GM18498 (cell line): ENCODE results near the gene SHF.
A peak's percentile ranks its signal among the peaks of the same experiment; 100 is the strongest.

ENCODE experiments used
- ATAC-seq: cut with Tn5 transposase; IDR thresholded peaks from one replicate; pipeline ENCODE4 v1.9.1; 2021; ENCODE audit warnings: mild to moderate bottlenecking, moderate library complexity; ENCODE audit not compliant: unreplicated experiment

Gene SHF

DNA sequence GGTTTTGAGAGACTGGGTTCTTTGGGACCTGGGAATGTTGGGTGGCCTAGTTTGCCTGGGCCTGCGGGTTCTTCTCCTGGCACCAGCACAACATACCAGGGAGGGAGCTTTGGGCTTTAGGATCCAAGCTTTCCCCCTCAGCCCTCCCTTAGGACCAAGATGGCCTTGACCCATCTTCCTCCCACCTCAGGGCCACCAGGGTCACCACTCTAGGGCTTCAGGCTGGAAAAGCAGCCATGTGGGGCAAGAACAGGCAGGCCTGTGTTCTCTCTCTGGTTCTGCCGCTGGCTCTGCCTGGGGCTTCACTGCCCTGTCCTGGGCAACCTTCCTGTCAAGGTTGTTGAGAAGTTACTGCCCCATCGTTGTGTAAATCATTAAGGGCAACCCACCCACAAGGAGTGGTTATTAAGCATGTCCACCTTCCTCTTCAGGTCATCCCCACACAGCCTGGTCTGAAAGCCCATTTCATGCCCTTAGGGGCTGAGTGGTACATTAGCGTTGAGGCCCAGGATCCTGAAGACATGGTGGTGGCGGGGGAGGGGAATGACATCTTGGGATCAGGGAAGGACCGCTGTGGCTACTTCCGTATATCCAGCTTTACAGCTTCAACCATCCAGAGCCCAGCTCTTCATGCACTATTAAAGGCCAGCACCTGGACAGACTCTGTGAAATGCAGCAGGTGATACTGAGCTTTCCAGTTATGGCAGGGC lies 57.3 kb downstream of the SHF start:
- no peak for ATAC-seq

DNA sequence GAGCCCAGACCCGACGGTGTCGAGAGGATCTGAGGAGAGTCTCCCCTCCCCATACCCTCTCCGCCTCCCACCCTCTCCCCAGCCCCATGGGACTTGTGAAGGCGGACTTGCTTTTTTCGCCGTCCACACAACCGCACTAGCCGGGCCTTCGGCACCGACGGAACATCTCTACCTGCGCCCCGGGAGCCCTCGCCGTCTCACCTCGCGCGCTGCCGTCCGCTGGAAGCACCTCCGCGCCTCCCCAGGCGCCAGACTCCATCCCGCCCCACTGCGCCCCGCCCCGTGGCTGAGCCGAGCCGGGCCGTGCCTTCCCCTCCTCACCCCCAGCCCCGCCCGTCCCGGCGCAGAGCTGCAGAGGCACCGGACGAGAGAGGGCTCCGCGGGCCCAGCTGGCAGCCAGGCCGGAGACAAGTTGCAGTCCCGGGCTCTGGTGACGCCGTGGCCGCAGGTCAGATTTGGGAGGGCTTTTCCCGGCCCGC lies 58.1 kb downstream of the SHF start, which contains the start of the genes DUOX1 and DUOXA1:
Gene DUOX1 (plus strand): TSS at position 344 of the 479 bp plus-strand sequence. CDS start 1,973 bp downstream, outside the sequence.
Gene DUOXA1 (minus strand): TSS at position 229 of the 479 bp plus-strand sequence. CDS start 6,865 bp downstream, outside the sequence.
- no peak for ATAC-seq

DNA sequence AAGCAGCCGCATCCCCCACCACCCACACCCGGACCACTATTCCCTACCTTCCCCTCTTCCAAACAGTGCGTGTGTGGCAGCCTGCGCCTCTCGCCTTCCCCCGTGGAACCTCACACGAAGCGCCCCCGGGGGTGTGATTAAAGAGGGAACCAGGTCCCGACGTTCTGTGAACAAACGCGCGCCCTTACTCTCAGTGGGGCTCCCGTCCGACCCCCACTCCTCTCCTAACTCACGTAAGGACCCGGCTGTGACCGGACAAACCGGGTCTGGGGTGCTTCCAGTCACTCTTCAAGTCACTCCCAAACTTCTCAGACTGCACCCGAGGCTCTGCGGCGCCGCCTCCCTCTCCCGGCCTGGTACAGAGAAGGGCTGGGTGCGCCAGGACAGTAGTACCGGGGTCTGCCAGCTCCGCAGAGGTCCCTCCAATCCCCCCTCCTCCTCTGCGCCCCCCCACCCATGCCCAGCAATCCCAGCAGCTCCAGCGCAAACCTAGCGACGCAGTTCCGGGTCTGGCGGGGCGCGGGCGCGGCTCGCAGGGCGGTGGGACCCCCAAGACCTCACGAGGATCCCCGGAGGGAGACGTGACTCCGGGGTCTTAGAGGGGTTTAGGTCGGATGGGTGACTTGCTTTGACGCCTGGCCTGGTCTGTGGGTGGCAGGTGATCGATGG lies 58.7 kb downstream of the SHF start:
- ATAC-seq: no peak

DNA sequence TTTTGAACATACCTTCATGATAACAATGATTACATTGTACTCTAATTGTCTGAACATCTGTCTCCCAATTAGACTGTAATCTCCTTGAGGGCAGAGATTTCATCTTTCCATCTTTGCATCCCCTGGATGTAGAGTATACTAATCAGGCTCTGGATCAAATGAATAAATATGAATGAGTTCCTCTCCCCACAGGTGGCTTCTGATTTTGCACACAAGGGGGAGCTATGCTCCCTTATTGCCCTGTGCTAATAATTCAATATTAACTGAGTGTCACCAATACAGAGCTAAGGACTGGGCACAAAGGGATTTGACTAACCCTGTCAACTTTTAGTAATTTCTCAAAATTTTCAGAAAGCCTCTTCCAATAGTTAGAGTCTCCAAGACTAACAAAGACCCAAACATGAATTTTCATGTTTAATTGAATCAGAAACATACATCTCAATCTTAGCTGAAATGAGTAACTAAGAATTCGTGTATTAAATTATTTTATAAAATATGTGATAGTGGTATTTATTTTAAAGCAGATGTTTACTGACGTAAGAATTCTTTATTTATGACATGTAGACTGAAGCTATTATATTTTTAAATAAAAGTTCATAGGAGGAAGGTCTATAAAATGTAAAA lies 61.1 kb downstream of the SHF start:
- no peak for ATAC-seq

DNA sequence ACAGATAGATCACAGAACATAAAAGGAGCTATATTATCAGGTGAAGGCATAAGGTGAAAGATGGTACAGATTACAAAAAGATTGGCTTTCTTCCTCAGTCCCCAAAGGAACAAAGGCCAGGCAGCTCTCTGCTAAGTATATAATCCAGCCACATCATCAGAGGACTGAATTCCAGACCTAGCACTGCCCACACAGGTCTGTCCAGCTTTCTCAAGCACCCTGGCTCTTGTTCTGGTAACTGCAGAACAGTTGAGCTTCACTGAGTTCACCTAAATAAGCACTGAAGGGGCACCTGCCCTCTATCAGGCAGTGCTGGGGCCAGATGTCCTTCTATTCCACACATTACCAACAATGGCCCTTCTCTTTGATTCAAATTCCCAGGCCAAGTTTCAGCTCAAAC lies 64.4 kb downstream of the SHF start:
- no peak for ATAC-seq

DNA sequence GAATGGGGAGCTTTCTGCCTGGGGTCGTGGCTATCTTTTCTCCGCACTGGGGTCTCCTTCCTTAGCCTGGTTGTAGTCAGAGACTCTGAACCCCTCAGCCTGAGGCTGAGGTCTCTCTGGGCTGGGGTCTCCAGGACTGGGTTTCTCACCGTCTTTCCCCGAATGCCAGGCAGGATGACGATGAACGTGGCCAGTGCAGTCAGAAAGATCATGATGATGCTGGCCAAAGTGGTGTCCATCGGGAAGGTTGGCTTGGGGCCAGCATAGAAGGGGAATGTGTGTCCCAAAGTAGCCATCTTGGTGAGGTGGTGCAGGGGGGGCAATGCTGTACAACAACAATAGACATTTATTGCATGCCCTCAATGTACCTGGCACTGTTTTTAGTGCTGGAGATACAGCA lies 65.0 kb downstream of the SHF start:
- no peak for ATAC-seq

DNA sequence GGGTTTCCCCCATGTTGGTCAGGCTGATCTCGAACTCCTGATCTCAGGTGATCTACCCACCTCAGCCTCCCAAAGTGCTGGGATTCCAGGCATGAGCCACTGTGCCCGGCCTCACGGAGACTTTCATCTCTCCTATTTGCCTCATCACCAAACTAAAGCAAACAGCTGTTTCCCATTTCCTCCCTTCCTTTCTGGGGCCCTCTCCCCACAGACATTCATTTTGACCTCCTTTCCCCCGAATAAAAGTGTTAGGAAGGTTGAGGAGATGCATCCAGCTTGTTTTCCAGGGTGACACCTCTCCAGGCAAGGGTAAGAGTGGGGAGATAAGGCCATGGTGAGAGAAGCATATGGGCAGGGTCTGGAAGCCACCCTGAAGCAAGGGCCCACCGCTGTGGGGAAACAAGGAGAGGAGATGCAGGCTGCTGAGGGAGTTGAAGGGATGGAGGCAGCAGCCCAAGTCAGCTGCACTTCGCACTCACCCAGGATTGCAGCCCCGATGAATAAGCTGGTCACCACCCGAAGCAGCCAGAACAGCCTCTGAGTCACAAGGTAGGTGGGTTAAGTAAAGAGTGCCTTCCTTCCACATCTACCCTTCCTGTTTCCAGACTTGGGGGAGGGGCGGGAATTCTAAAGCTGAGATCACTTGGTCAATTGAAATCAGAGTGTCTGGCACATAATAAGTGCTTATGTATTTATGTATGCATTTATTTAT lies 65.9 kb downstream of the SHF start:
- no peak for ATAC-seq

DNA sequence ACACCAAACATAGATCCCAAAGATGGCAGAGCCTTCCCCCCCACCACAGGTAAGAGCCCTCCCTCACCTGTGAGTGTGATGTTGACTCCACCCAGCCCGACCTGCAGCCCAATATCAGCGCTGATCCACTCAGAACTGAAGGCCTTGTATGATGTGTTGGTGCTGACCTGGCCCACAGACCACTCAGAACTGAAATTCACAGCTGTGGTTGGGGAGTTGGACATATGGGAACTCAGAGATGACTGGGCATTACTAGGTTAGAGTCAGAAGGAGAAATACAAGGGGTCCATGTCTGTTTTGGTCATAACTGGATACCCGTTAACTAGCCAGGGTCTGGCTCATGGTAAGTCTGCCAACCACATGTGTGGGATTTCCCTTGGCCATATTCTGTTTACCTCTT lies 66.7 kb downstream of the SHF start:
- no peak for ATAC-seq

DNA sequence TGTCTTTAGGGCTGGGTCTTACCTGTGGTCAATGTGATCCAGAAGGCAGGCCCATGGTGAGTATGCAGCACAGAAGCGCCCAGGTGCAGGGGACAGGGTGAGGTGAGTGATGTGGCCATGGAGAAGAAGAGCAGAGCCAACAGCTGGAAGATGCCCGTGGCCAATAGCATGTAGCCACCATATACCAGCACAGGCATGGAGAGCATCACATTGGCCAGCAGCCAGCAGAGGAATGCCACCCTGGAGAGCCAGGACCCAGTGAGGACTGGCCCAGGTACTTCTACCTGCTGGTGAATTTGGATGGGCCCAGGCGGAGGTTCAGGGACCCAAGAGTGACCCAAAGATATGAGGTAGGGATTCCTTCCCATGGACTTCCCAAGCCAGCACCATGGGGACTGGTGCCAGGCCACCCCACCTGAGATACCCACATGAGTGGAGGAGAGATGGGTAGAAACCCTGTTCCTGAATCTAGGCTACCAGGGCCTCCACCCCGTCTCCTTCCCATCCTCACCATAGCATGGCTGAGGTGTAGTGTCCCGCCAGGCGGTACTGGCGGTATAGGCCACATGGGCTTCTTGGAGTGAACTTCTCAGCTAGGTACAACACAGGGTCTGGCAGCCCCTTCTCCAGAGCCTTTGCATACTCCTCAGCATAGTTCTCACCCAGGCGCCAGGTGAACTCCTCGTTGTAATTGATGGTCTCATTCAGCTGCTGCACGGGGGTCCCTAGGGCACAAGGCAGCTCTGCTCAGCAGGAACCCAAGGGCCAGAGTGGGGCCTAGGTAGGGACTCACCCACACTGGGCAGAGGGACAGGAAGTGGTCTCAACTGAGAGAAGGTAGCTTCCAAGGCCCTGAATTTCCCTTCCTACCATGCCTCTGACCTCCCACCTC lies 67.4 kb downstream of the SHF start:
- ATAC-seq: no peak

DNA sequence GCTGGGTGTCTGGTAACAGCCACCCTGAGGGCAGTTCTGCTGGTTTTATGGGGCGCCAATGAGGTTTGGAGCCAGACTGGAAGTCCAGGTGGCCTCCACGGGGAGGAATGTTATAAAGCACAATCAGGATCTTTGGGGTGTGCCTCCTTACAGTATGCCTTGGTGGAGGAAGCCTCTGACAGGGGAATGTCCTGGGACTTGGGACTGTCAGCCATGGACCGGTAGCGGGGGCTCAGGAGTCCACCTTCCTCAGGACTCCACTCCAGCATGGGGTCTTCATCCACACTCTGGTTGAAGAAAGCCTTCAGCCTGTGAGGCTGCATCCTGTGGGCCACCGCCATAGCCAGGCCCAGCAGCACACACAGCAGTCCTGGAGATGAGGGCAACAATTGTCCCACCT lies 68.8 kb downstream of the SHF start:
- ATAC-seq: no peak

DNA sequence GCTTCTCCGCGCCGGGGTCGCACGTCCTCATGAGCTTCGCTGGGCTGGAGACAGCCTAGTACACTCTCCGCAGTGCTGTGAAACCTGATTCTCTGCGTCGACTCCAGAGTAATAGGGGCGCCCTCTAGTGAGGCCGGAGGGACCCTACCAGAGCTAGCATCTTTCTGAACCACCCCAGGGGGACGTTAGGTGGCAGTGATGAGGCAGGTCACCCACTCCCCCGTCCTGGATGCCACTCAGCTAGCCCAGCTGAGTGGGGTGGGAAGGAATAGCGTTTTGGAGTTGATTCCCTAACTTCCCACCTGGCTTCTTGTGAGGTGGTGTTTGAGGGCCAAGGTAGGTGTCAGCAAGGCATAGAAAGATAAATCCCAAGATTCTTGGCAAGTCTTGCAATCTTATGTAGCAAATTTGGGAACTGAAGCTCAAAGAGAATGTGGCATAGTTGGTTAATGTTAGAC lies 69.6 kb downstream of the SHF start:
- peak; percentile 95 for ATAC-seq

DNA sequence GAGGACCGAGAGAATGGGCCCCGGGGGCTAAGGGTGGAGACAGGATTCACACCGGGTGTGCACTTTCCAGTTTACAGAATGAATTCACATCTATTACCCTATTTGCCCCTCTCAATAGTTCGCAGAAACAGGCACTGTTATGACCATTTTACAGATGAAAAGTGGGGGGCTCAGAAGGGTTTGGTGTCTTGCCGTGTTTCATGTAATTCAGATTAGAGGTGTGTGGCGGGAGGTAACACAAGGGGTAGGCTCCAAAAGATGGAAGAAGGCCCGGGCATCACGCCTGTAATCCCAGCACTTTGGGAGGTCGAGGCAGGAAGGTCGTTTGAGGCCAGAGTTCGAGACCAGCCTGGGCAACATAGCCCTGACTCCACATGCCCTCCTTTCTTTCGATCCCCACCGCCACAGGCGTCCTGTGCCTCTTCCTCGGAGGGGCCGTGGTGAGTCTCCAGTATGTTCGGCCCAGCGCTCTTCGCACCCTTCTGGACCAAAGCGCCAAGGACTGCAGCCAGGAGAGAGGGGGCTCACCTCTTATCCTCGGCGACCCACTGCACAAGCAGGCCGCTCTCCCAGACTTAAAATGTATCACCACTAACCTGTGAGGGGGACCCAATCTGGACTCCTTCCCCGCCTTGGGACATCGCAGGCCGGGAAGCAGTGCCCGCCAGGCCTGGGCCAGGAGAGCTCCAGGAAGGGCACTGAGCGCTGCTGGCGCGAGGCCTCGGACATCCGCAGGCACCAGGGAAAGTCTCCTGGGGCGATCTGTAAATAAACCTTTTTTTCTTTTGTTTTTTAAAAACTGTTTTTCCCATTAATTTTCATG lies 70.2 kb downstream of the SHF start:
- ATAC-seq: peak; percentile 11
